ENCODE results near the gene NUP205.

The NUP205 gene

DNA sequence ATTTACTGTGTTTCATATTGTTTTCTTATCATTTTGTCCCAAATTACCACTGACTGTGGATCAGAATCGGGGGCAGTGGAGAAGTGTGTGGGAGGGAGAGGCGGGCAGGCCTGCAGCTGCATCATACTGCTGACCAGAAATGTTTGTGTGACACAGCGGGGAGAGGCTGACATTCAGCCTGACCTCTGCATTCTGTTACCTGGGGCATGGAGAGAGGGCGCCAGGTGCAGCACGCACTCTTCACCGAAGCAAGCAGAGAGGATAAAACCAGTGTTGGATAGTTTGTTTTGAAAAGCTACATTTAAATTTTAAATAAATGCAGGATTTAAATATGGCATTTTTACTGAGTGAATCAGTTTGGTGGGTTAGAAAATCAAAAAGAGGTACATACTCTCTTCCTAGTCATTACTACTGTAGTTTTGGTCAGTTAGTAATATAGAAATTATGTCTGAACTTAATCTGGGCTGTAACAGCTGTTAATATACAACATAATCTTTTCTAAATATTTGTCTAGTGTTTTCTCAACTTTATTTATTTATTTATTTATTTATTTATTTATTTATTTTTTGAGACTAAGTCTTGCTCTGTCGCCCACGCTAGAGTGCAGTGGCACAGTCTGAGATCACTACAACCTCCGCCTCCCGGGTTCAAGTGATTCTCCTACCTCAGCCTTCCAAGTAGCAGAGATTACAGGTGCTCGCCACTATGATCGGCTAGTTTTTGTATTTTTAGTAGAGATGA is 95.8 kb downstream of the NUP205 start (continued):
- TF ChIP-seq ZNF629 (tag by site-specific recombination; IDR thresholded peaks at IDR 0.05), result peak; percentile 74
- TF ChIP-seq, protein P1, sequence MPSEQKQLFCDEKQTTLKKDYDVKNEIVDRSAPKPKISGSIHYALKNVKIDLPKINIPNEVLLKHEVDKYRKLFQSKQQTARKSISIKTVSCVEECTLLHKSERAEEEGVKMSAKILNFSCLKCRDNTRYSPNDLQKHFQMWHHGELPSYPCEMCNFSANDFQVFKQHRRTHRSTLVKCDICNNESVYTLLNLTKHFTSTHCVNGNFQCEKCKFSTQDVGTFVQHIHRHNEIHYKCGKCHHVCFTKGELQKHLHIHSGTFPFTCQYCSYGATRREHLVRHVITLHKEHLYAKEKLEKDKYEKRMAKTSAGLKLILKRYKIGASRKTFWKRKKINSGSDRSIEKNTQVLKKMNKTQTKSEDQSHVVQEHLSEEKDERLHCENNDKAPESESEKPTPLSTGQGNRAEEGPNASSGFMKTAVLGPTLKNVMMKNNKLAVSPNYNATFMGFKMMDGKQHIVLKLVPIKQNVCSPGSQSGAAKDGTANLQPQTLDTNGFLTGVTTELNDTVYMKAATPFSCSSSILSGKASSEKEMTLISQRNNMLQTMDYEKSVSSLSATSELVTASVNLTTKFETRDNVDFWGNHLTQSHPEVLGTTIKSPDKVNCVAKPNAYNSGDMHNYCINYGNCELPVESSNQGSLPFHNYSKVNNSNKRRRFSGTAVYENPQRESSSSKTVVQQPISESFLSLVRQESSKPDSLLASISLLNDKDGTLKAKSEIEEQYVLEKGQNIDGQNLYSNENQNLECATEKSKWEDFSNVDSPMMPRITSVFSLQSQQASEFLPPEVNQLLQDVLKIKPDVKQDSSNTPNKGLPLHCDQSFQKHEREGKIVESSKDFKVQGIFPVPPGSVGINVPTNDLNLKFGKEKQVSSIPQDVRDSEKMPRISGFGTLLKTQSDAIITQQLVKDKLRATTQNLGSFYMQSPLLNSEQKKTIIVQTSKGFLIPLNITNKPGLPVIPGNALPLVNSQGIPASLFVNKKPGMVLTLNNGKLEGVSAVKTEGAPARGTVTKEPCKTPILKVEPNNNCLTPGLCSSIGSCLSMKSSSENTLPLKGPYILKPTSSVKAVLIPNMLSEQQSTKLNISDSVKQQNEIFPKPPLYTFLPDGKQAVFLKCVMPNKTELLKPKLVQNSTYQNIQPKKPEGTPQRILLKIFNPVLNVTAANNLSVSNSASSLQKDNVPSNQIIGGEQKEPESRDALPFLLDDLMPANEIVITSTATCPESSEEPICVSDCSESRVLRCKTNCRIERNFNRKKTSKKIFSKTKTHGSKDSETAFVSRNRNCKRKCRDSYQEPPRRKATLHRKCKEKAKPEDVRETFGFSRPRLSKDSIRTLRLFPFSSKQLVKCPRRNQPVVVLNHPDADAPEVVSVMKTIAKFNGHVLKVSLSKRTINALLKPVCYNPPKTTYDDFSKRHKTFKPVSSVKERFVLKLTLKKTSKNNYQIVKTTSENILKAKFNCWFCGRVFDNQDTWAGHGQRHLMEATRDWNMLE (tag by site-specific recombination; conservative IDR thresholded peaks at IDR 0.05; ENCODE audit: low read depth), result peak; percentile 94
- no peak for TF ChIP-seq MYNN (tag by site-specific recombination; IDR thresholded peaks at IDR 0.05; ENCODE audit: borderline replicate concordance)
- TF ChIP-seq ZNF48 (tag by site-specific recombination; IDR thresholded peaks at IDR 0.05), result no peak
- TF ChIP-seq ZFP41 (tag by site-specific recombination; IDR thresholded peaks at IDR 0.05; ENCODE audit: borderline replicate concordance), result no peak
- TF ChIP-seq ZNF19 (tag by site-specific recombination; IDR thresholded peaks at IDR 0.05; ENCODE audit: low read depth), result peak; percentile 62; the same call in 1 of the 2 replicates
- TF ChIP-seq ZNF571 (tag by site-specific recombination; IDR thresholded peaks at IDR 0.05), result no peak
- TF ChIP-seq ZNF560 (tag by site-specific recombination; IDR thresholded peaks at IDR 0.05; ENCODE audit: borderline replicate concordance), result peak; percentile 87; the same call in 1 of the 2 replicates
- TF ChIP-seq SALL2 (tag by site-specific recombination; IDR thresholded peaks at IDR 0.05; ENCODE audit: borderline replicate concordance), result no peak
- TF ChIP-seq ZNF146 (tag by site-specific recombination; IDR thresholded peaks at IDR 0.05), result no peak

GRCh38 chr7:135658564-135658963 is 100.8 kb downstream of the NUP205 start:
- Histone ChIP-seq H3K4me1 (ENCODE audit: control insufficient read depth, insufficient read depth, low read length) (no peaks in the 10 kb centered on the region), H3K27ac (ENCODE audit: extremely low read depth, low read depth, low read length) (no peak overlapping the region), H3K36me3 (ENCODE audit: control insufficient read depth in 2 of 2, insufficient read depth in 1 of 2, low read length in 2 of 2) (no peaks in the 10 kb centered on the region), H3K4me3 (ENCODE audit: low read depth, low read length) (no peak overlapping the region), H3K9me3 (ENCODE audit: control insufficient read depth, insufficient read depth, low read depth, low read length) (no peaks in the 10 kb centered on the region)
- POLR2A ChIA-PET, result no interaction called here
- no peak for TF ChIP-seq ZNF580 (tag by site-specific recombination; IDR thresholded peaks at IDR 0.05)
- TF ChIP-seq ZNF555 (tag by site-specific recombination; conservative IDR thresholded peaks at IDR 0.05), result no peak
- TF ChIP-seq SCRT2 (tag by site-specific recombination; IDR thresholded peaks at IDR 0.05), result peak; percentile 92
- TF ChIP-seq SALL2 (tag by site-specific recombination; IDR thresholded peaks at IDR 0.05; ENCODE audit: borderline replicate concordance), result no peak
- TF ChIP-seq ZNF239 (tag by site-specific recombination; IDR thresholded peaks at IDR 0.05), result no peak
- peak; percentile 86 for TF ChIP-seq SCRT1 (tag by site-specific recombination; IDR thresholded peaks at IDR 0.05; ENCODE audit: borderline replicate concordance)
- no peak for TF ChIP-seq GFI1B (tag by site-specific recombination; IDR thresholded peaks at IDR 0.05)
- no peak for TF ChIP-seq ZNF391 (tag by site-specific recombination; IDR thresholded peaks at IDR 0.05; ENCODE audit: borderline replicate concordance, low read depth)
- no peak for TF ChIP-seq ZNF791 (tag by site-specific recombination; IDR thresholded peaks at IDR 0.05)
- CTCF ChIA-PET, result interaction anchor here (2.0 kb wide), 1 partner anchor 13 kb away, joined by 7 read pairs; no protein-coding TSS in a partner anchor

All from HEK293 (cell line).